HG03354 (cell line): Measurements from ENCODE around the gene FMNL2.
"Not testable (repeated sequence)": the region's sequence is repeated elsewhere in the genome, so short reads cannot be mapped to it uniquely, and the experiment has no call there.

ENCODE experiments used
- ATAC-seq: cut with Tn5 transposase; IDR thresholded peaks from one replicate; pipeline ENCODE4 v1.9.1; 2021; ENCODE audit warnings: mild to moderate bottlenecking; ENCODE audit not compliant: unreplicated experiment, poor library complexity, severe bottlenecking

Gene FMNL2

GRCh38 chr2:152501666-152502065 is 166.7 kb downstream of the FMNL2 start:
- no peak for ATAC-seq

GRCh38 chr2:152504618-152505017 is 169.6 kb downstream of the FMNL2 start:
- ATAC-seq, result no peak

- no peak for ATAC-seq
Measured at GRCh38 chr2:152505495-152505906, 170.5 kb downstream of the FMNL2 start.

DNA sequence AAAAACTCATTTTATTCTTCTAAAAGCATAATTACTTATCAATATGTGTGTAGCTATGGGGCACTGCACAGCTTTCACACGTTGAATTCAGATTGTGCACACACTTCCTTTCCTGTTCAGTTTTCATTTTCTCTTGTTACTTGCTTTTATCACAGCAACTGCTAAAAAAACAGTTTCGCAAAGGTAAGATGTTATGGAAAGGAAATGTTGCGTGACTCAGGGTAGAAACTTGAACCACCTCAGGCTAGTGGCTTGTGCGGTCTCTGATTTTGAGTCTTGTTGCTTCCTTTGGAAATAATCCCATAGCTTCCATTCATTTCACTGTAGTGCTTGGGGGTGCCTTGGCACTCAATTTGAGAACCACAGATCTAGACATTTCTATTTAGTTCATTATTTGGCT is 171.9 kb downstream of the FMNL2 start:
- ATAC-seq, result peak; percentile 65

DNA sequence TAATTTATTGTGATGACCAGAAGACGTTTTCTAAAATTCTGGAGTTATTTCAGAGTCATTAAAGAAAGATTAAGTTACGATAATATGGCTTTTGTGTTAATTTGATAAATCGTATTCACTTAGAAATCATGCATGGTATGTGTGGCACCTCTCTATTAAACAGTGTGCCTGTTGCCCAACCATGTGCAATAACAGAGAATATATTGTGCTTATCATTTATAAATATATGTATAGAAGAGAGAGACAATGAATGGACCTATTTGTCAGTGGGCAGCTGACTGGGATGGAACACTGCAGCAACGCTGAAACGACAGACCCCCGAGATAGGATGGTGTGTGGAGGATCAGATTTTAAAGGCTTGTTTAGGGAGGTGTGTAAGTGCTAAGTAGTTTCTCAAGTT is 172.9 kb downstream of the FMNL2 start:
- ATAC-seq, result no peak

- no peak for ATAC-seq
Measured at GRCh38 chr2:152508446-152508845, 173.5 kb downstream of the FMNL2 start.

DNA sequence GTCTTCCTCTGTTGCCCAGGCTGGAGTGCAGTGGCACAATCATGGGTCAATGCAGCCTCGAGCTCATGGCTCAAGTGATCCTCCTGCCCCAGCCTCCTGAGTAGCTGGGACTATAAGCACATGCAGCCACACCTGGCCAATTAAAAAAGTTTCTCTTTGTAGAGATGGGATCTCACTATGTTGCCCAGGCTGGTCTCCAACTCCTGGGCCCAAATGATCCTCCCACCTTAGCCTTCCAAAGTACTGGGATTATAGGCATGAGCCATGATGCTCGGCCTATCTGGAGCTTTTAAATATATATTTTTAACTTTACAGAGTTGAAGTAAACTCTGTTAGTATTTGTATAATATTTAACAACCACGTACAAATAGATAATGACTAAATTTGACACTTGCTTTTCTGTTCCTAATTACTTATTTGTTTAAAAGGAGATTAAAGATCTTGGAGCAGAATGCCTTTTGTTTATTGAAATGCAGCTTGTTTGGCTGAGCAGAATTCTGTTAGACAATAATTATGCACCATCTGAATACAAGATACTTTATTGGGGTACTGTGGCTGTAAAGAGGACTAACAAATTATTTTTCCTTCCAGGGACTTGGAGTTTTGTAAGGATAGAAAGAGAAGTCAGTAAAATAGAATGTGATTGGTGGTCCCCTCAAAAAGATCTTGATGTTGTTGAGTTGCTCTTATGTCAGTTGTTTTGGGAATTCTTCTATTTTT is 175.0 kb downstream of the FMNL2 start:
- no peak for ATAC-seq

DNA sequence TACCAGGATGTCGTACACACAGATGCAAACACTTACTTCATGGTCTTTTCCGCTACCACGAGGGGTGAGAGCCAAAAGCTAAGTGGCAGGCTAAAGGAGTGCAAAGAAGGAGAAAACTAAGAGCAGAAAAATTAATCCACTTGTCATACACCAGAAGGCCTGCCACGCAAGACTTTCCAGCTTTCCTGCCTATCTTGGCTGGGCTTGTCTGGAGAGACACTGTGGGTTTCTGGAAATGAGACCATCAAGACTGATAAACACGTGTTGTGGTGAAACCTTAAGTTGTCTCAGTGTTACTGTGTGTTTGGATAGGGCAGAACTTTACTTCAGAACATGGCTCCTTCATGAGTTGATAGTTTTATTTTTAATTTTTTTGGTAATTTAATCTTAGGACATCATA is 175.6 kb downstream of the FMNL2 start:
- ATAC-seq, result no peak

DNA sequence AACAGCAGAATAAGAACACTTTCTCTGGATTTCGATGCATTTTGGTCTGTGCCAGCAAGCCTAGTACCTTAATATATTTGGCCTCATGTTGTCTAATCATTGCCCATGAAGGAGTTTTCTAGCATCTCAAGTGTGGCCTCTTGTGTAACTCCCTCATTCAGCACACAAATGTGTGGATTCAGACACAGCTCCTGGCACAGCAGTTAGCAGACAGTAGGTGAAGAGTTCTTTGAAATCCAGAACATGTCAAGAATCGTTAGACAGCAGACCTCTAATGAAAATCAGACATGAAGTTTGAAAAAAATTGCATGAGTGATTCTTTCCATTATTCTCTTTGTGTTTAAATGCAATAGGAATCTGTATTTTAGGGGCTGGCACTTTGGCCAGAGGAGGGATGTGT is 177.0 kb downstream of the FMNL2 start:
- ATAC-seq, result no peak

- ATAC-seq, result no peak
Measured at GRCh38 chr2:152513029-152513428, 178.1 kb downstream of the FMNL2 start.

DNA sequence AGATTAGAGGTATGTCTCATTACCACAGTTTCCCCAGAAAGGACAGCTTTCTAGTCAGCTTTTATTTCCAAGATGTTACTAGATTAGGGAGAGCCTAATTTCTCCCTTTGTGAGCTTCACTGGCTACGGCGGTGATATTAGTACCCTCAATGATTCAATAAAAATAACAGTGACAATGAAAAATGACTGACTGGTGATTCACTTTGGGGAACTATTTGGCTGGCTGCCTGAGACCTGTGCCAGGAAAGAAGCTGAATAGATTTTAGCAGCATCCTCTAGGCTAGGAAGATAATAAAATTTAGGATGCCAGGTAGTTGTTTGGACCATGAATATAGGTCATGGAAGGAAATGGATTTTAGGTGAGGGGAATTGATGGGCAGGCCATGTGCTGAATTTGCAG is 178.7 kb downstream of the FMNL2 start:
- no peak for ATAC-seq

DNA sequence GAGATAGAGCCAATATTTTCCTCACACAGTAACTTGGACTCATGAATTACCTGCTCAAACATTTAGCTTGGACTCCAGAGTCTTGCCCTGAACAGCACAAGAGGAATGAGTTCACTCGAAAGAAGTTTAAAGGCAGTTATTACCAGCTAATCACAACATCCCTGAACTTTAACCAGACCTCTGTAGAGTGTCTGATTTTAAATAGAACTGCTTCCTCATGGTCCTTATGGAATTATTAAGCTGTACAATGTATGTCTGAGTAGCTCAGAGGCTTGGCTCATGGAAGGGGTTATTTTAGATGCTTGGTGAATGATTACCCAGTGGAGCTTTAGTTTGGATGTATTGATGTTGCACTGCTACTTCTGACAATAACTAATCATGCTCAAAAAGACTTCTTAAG is 183.1 kb downstream of the FMNL2 start:
- no peak for ATAC-seq

- no peak for ATAC-seq
Measured at GRCh38 chr2:152518641-152519580, 183.9 kb downstream of the FMNL2 start.

- ATAC-seq, result no peak
Measured at GRCh38 chr2:152519581-152519952, 184.6 kb downstream of the FMNL2 start.

DNA sequence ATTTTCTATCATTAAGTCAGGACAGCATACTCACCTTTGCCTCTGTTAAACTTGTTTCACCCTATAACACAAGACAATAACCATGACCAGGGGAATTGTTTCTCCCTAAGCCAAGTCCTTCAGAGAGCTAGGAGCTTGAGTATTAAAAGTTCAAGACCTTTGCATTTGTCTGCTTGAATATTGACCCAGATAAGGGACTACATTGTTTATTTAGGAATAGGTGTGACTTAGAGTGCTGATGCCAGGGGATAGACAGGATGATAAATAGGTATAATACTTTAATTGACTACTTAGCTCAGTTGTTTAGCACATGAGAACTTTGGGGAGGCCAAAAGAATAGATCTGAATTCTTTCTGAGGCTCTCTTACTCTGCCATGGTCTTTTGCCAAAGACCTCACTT is 185.8 kb downstream of the FMNL2 start:
- no peak for ATAC-seq

GRCh38 chr2:152522446-152522845 is 187.5 kb downstream of the FMNL2 start:
- ATAC-seq, result not testable (repeated sequence)

- no peak for ATAC-seq
Measured at GRCh38 chr2:152523091-152523490, 188.1 kb downstream of the FMNL2 start.

DNA sequence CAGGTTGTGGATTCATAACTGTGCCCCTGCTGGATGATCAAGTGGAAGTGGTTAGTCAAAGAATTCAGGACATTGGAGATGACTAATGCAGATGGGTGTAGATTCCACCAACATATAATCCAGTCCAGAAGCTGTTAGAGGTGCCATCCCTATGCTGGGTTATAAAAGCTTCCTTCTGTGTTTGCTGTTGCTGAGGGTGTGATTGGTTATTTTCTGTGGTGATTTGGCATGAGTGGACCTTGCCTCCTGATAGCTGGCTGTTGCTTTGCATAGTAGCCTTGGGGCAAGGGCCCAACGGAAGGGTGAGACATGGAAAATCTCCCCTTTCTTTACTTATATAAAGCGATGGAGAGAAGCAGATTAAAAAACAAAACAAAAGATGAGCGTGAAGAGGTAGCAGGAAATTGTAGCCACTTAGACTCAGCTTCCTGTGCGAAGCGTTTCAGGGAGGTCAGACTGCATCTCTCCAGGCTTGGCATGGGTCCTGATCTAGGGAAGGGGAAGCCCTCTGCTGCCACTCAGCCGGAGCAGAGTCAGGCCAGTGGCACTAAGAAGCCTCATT is 190.4 kb downstream of the FMNL2 start:
- ATAC-seq, result no peak

DNA sequence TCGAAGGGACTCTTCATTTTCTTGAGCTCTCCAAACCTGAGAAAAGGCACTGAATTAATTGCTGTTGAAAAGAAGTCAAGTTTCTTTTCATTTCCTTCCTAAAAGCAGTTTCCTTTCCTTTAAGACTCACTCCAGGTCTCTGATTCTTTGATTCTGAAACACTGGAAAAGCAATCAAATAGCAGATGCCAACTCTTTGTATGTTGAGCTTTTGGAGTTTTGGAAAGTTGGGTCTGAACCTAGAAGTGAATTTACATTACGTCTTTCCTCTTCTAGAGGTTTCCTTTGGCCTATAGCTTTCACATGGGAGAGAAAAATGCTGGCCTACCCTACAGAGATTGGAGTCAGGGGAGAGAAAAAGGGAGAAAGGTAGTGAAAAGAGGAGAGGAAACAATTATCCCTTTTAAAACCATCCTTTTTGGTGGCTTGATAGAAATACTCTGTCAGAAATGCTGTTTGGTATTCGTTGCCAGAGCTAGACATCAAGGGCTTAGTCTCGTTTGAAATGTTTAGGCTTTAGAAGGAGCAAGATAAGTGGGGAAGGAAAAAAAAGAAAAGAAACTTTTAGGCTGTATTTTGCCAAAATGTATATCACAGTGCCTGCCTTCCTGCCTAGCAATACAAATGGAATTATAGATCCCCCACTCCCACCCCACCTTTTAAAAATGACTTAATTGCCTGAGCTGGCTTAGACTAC is 194.6 kb downstream of the FMNL2 start:
- ATAC-seq, result no peak

DNA sequence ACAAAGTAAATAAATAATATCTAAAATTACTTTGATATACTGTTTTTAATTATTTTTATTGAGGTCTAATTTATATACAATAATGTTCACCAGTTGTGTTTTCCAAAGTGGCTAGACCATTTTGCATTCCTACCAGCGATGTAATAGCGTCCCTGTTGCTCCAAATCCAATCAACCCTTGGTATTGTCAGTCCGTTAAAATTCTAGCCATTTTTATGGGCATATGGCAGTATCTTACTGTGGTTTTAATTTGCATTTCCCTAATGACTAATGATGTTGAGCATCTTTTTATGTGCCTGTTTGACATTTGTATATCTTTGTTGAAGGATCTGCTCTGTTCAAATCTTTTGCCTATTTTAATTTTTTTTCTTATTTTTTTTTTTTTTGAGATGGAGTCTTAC is 197.3 kb downstream of the FMNL2 start:
- ATAC-seq, result no peak
